HG03432 (cell line): ENCODE data around the gene BRWD1.
"Not testable (repeated sequence)": the region's sequence is repeated elsewhere in the genome, so short reads cannot be mapped to it uniquely, and the experiment has no call there.

ENCODE experiments used
- ATAC-seq: cut with Tn5 transposase; IDR thresholded peaks from one replicate; pipeline ENCODE4 v1.9.1; 2021; ENCODE audit warnings: mild to moderate bottlenecking, moderate library complexity; ENCODE audit not compliant: unreplicated experiment

The BRWD1 gene

GRCh38 chr21:39176271-39176709 lies 137.1 kb downstream of the BRWD1 start:
- no peak for ATAC-seq

- ATAC-seq, result no peak
Measured at GRCh38 chr21:39175665-39176064, 137.8 kb downstream of the BRWD1 start.

- no peak for ATAC-seq
Measured at GRCh38 chr21:39175154-39175553, 138.3 kb downstream of the BRWD1 start.

- no peak for ATAC-seq
Measured at GRCh38 chr21:39173716-39174680, 139.4 kb downstream of the BRWD1 start.

- ATAC-seq, result no peak
Measured at GRCh38 chr21:39169906-39170305, 143.5 kb downstream of the BRWD1 start.

GRCh38 chr21:39168800-39169199 lies 144.6 kb downstream of the BRWD1 start:
- ATAC-seq, result no peak

GRCh38 chr21:39164523-39164922 lies 148.9 kb downstream of the BRWD1 start:
- ATAC-seq, result no peak

GRCh38 chr21:39161064-39161463 lies 152.4 kb downstream of the BRWD1 start:
- no peak for ATAC-seq

- no peak for ATAC-seq
Measured at GRCh38 chr21:39159342-39160063, 153.9 kb downstream of the BRWD1 start.

GRCh38 chr21:39157241-39157640 lies 156.2 kb downstream of the BRWD1 start:
- not testable (repeated sequence) for ATAC-seq

GRCh38 chr21:39156024-39156423 lies 157.4 kb downstream of the BRWD1 start:
- no peak for ATAC-seq

- no peak for ATAC-seq
Measured at GRCh38 chr21:39155578-39155977, 157.9 kb downstream of the BRWD1 start.

- no peak for ATAC-seq
Measured at GRCh38 chr21:39153842-39154241, 159.6 kb downstream of the BRWD1 start.

- ATAC-seq, result no peak
Measured at GRCh38 chr21:39153373-39153772, 160.1 kb downstream of the BRWD1 start.

GRCh38 chr21:39152271-39152670 lies 161.2 kb downstream of the BRWD1 start:
- ATAC-seq, result no peak

GRCh38 chr21:39150877-39151276 lies 162.6 kb downstream of the BRWD1 start:
- no peak for ATAC-seq

GRCh38 chr21:39150316-39150715 lies 163.1 kb downstream of the BRWD1 start:
- ATAC-seq, result no peak

- ATAC-seq, result no peak
Measured at GRCh38 chr21:39149882-39150281, 163.6 kb downstream of the BRWD1 start.

- ATAC-seq, result no peak
Measured at GRCh38 chr21:39148975-39149374, 164.5 kb downstream of the BRWD1 start.

GRCh38 chr21:39144191-39144590 lies 169.2 kb downstream of the BRWD1 start:
- ATAC-seq, result no peak

- ATAC-seq, result no peak
Measured at GRCh38 chr21:39142972-39143371, 170.5 kb downstream of the BRWD1 start.

- no peak for ATAC-seq
Measured at GRCh38 chr21:39141502-39141901, 171.9 kb downstream of the BRWD1 start.
